Choroid plexus epithelial cell (primary cell): ENCODE results near the gene POLR2C.

Experiments
- DNase-seq: peaks from one replicate; pipeline ENCODE4 v3.0.0-alpha.2; 2010; ENCODE audit warnings: low read depth
- H3K4me3 ChIP-seq: 2 replicates; pipeline ENCODE4 v1.5.1; 2011; ENCODE audit warnings: low read depth, mild to moderate bottlenecking, control low read depth, low read length, moderate library complexity
- TF ChIP-seq, protein P1 (sequence below): conservative IDR thresholded peaks from 2 replicates; pipeline ENCODE4 v1.5.1; 2011; ENCODE audit warnings: low read depth, mild to moderate bottlenecking, control low read depth, inconsistent platforms, low read length, moderate library complexity

POLR2C gene

GRCh38 chr16:57474671-57475661, 12.5 kb downstream of the POLR2C start:
- no peak overlapping the region for H3K4me3 ChIP-seq
- TF ChIP-seq, protein P1, sequence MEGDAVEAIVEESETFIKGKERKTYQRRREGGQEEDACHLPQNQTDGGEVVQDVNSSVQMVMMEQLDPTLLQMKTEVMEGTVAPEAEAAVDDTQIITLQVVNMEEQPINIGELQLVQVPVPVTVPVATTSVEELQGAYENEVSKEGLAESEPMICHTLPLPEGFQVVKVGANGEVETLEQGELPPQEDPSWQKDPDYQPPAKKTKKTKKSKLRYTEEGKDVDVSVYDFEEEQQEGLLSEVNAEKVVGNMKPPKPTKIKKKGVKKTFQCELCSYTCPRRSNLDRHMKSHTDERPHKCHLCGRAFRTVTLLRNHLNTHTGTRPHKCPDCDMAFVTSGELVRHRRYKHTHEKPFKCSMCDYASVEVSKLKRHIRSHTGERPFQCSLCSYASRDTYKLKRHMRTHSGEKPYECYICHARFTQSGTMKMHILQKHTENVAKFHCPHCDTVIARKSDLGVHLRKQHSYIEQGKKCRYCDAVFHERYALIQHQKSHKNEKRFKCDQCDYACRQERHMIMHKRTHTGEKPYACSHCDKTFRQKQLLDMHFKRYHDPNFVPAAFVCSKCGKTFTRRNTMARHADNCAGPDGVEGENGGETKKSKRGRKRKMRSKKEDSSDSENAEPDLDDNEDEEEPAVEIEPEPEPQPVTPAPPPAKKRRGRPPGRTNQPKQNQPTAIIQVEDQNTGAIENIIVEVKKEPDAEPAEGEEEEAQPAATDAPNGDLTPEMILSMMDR: no peak
- DNase-seq: no peak

GRCh38 chr16:57475711-57476339, 13.3 kb downstream of the POLR2C start:
- no peak overlapping the region for H3K4me3 ChIP-seq
- TF ChIP-seq, protein P1: peak; percentile 73
- DNase-seq: peak; percentile 71

- TF ChIP-seq, protein P1: no peak
- no peak overlapping the region for H3K4me3 ChIP-seq
- DNase-seq: no peak
Measured at GRCh38 chr16:57476546-57477410, 14.3 kb downstream of the POLR2C start.

DNA sequence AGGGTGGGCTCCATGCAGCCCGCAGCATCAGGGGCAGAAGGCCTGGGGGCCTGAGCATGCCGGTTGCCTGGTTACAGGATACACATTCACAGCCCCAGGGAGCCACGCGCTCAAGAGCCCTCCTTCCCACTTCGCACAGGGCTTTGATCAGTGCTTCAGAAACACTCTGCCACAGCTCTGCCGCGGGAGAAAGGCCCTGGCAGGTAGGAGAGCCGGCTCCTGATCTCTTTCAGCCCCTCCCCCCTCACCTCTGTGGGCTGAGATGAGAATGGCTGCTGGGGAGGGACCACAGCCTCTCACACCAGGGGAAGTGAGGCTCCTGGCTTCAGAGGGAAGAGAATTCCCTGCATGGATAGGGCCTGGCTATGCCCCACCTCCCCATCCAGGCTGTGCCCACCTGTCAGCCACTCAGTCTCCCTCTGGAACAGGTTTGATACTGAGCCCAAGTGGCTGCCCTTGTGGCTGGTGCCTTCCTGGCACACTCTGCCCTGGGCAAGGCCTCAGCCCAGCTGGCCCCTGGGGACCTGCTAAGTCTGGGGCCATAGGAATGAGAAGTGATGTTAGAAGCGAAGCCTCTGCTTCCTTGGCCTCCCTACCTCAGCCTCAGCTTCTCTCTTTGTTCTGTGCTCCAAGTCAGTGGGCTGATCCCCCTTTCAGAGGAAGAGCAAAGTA, 15.2 kb downstream of the POLR2C start:
- no peak overlapping the region for H3K4me3 ChIP-seq
- TF ChIP-seq, protein P1: no peak
- no peak for DNase-seq

GRCh38 chr16:57478396-57479204, 16.1 kb downstream of the POLR2C start:
- TF ChIP-seq, protein P1: no peak
- H3K4me3 ChIP-seq: peak overlapping the region; percentile 55
- no peak for DNase-seq
